PC-3 (cell line): ENCODE data around the gene NKD1. TPM values are rescaled to one million over a fixed set of nuclear protein-coding genes. Genes with fewer than 3 reads are reported as not detected.

Source experiments
- ATAC-seq: fragments of 200-7000 bp; cut with Tn5 transposase; 2 replicates; pipeline ENCODE4 v1.9.1; 2020; ENCODE audit warnings: mild to moderate bottlenecking, moderate library complexity
- BruUV-seq: library from RNA; stranded (reverse); fragments of 400-500 nt; replicated peaks from 2 replicates; lab custom pipeline; 2021; lab: Mats Ljungman, UMichigan
- CTCF ChIA-PET: fragments of 300-600 bp; sonication (Branson Sonifier 250); formaldehyde crosslinking; loops from one replicate; lab custom pipeline; 2022; ENCODE audit warnings: antibody characterized with exemption; lab: Charles Lee
- POLR2A ChIA-PET: fragments of 300-600 bp; sonication (Branson Sonifier 250); formaldehyde crosslinking; loops from one replicate; lab custom pipeline; 2022; ENCODE audit warnings: antibody characterized with exemption; ENCODE audit not compliant: unreplicated experiment; lab: Charles Lee
- DNase-seq: peaks from one replicate; pipeline ENCODE4 v3.0.0-alpha.2; 2015
- H2AFZ ChIP-seq: fragments of 300-600 bp; sonication (generic); 2 replicates; pipeline ENCODE4 v1.6.0; 2016; ENCODE audit warnings: antibody characterized with exemption, low read length
- H3F3A ChIP-seq: fragments of 300-600 bp; sonication (generic); one replicate; pipeline ENCODE4 v1.6.0; 2017; ENCODE audit warnings: antibody characterized with exemption, low read length, control low read depth, mild to moderate bottlenecking; ENCODE audit not compliant: unreplicated experiment
- H3K27ac ChIP-seq: fragments of 300-600 bp; sonication (generic); 2 replicates; pipeline ENCODE4 v1.5.1; 2016; ENCODE audit warnings: mild to moderate bottlenecking, low read length
- H3K27me3 ChIP-seq: fragments of 300-600 bp; sonication (generic); 2 replicates; pipeline ENCODE4 v1.6.1; 2016; ENCODE audit warnings: low read length, mixed read lengths
- H3K36me3 ChIP-seq: fragments of 300-600 bp; sonication (generic); 2 replicates; pipeline ENCODE4 v1.6.1; 2016; ENCODE audit warnings: low read depth, mixed run types, low read length, mixed read lengths
- H3K4me1 ChIP-seq: fragments of 300-600 bp; sonication (generic); 2 replicates; pipeline ENCODE4 v1.5.1; 2016; ENCODE audit warnings: low read length; ENCODE audit not compliant: insufficient read depth
- H3K4me2 ChIP-seq: fragments of 300-600 bp; sonication (generic); 2 replicates; pipeline ENCODE4 v1.6.0; 2016; ENCODE audit warnings: low read length
- H3K4me3 ChIP-seq: fragments of 300-600 bp; sonication (generic); 2 replicates; pipeline ENCODE4 v1.5.1; 2016; ENCODE audit warnings: mild to moderate bottlenecking, low read length, mixed read lengths
- H3K79me2 ChIP-seq: fragments of 300-600 bp; sonication (generic); 2 replicates; pipeline ENCODE4 v1.6.1; 2017; ENCODE audit warnings: low read length, mixed read lengths
- H3K9ac ChIP-seq: fragments of 300-600 bp; sonication (generic); 2 replicates; pipeline ENCODE4 v1.6.0; 2016; ENCODE audit warnings: mild to moderate bottlenecking, low read length
- H3K9me2 ChIP-seq: fragments of 300-600 bp; sonication (generic); replicated peaks from 2 replicates; pipeline ENCODE4 v1.6.1; 2016; ENCODE audit warnings: mixed run types, low read length, mixed read lengths
- H3K9me3 ChIP-seq: fragments of 300-600 bp; sonication (generic); 2 replicates; pipeline ENCODE4 v1.6.1; 2016; ENCODE audit warnings: low read length, mixed read lengths
- H4K20me1 ChIP-seq: fragments of 300-600 bp; sonication (generic); 2 replicates; pipeline ENCODE4 v1.6.1; 2016; ENCODE audit warnings: low read length, mixed read lengths
- EZH2 ChIP-seq: fragments of 300-600 bp; sonication (generic); IDR thresholded peaks from one replicate; pipeline ENCODE4 v1.6.1; 2017; ENCODE audit warnings: antibody characterized with exemption, mild to moderate bottlenecking, low read length; ENCODE audit not compliant: unreplicated experiment
- EZH2phosphoT487 ChIP-seq: fragments of 300-600 bp; sonication (generic); IDR thresholded peaks from 2 replicates; pipeline ENCODE4 v1.6.1; 2018; ENCODE audit warnings: mild to moderate bottlenecking, antibody characterized with exemption, low read length, borderline replicate concordance
- intact Hi-C: fragments of 100-400 bp; cut with micrococcal nuclease; formaldehyde crosslinking; loops from 2 replicates; pipeline ENCODE4 v1.9.0; 2023
- total RNA-seq: library from RNA; depleted of rRNA; stranded (reverse); fragments of >200 nt; gene quantifications from 2 replicates; pipeline ENCODE4 v1.2.3, GENCODE V29; 2014
- TF ChIP-seq, protein P1 (sequence below): fragments of 300-600 bp; sonication (generic); conservative IDR thresholded peaks from 2 replicates; pipeline ENCODE4 v1.5.1; 2017; ENCODE audit warnings: antibody characterized with exemption, low read depth, mild to moderate bottlenecking, low read length

Gene NKD1
- total RNA-seq, 1 experiment from 2014 or later: 0.07 TPM

DNA sequence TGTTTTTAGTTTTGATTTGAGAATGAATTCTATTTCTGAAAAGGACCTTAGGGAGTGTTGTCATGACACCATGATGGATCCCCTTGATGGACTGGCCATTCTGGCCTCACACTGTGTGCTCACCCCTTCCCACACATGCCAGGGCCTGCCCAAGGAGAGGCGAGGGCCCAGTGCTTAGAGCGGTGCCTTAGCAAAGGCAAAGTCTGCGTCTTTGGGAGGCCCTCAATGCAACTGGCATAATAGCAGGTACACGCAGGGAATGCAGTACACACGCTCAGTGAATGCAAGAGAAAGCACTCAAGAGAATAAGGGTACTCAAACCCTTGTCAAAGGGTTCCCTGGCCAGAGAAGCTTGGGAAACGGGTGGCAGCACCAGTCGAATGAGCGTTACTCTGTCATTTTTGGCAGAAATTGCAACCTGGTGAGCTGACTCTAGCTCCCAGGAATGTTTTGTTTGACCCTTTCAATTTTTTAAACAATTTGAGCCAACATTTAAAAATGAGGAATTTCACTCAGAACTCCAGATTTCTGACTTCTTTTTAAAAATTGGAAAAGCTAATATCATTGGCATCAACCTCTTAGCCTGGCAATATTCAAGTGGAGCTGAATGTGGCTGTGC is 32.1 kb downstream of the NKD1 start:
- Histone ChIP-seq H3K36me3 (no peaks in the 10 kb centered on the region), H3K9me3 (no peaks in the 10 kb centered on the region), H3K4me2 (no peak overlapping the region), H3K9me2 (no peaks in the 10 kb centered on the region), H3K27me3 (no peaks in the 10 kb centered on the region), H3K4me1 (no peaks in the 10 kb centered on the region), H3F3A (no peaks in the 10 kb centered on the region), H4K20me1 (no peaks in the 10 kb centered on the region), H2AFZ (no peak overlapping the region), H3K4me3 (no peak overlapping the region), H3K79me2 (no peaks in the 10 kb centered on the region), H3K27ac (no peak overlapping the region), H3K9ac (no peak overlapping the region)
- no peak for TF ChIP-seq EZH2phosphoT487
- no peak for TF ChIP-seq EZH2
- TF ChIP-seq, protein P1, sequence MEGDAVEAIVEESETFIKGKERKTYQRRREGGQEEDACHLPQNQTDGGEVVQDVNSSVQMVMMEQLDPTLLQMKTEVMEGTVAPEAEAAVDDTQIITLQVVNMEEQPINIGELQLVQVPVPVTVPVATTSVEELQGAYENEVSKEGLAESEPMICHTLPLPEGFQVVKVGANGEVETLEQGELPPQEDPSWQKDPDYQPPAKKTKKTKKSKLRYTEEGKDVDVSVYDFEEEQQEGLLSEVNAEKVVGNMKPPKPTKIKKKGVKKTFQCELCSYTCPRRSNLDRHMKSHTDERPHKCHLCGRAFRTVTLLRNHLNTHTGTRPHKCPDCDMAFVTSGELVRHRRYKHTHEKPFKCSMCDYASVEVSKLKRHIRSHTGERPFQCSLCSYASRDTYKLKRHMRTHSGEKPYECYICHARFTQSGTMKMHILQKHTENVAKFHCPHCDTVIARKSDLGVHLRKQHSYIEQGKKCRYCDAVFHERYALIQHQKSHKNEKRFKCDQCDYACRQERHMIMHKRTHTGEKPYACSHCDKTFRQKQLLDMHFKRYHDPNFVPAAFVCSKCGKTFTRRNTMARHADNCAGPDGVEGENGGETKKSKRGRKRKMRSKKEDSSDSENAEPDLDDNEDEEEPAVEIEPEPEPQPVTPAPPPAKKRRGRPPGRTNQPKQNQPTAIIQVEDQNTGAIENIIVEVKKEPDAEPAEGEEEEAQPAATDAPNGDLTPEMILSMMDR: no peak
- DNase-seq (no peak), ATAC-seq (no peak)
- intact Hi-C loops: no loop called here
- BruUV-seq: no TSS peak
- ChIA-PET CTCF (no interaction called here), POLR2A (no interaction called here)

DNA sequence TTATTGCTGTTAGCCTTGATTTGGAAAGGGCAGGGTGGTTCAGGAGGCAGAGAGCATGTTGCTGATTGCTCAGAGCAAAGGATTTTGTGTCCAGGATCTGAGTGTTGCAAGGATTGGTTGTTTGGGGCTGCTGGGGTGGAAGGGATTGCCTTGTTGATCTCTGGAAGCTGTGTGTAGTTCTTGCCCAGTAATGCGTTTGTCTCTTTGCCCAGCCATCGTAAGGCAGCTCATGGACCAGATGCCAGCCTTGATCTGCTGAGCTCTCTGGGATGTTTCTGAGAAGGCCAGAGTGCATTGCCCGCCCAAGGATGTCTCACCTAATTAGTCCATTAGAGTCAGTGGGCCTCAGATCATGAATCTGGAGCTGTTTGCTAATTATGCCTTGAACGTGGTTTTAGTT is 33.6 kb downstream of the NKD1 start:
- Histone ChIP-seq H3K9me3 (no peaks in the 10 kb centered on the region), H3F3A (no peaks in the 10 kb centered on the region), H4K20me1 (no peaks in the 10 kb centered on the region), H3K4me2 (no peak overlapping the region), H3K4me1 (no peaks in the 10 kb centered on the region), H3K36me3 (no peaks in the 10 kb centered on the region), H2AFZ (no peak overlapping the region), H3K4me3 (no peak overlapping the region), H3K9me2 (no peaks in the 10 kb centered on the region), H3K9ac (no peak overlapping the region), H3K27ac (no peak overlapping the region), H3K27me3 (no peaks in the 10 kb centered on the region), H3K79me2 (no peaks in the 10 kb centered on the region)
- no TSS peak for BruUV-seq
- CTCF ChIA-PET: no interaction called here
- ATAC-seq (no peak), DNase-seq (no peak)
- intact Hi-C loops: no loop called here
- TF ChIP-seq EZH2: no peak
- no peak for TF ChIP-seq EZH2phosphoT487
- TF ChIP-seq, protein P1: no peak
- POLR2A ChIA-PET: no interaction called here

DNA sequence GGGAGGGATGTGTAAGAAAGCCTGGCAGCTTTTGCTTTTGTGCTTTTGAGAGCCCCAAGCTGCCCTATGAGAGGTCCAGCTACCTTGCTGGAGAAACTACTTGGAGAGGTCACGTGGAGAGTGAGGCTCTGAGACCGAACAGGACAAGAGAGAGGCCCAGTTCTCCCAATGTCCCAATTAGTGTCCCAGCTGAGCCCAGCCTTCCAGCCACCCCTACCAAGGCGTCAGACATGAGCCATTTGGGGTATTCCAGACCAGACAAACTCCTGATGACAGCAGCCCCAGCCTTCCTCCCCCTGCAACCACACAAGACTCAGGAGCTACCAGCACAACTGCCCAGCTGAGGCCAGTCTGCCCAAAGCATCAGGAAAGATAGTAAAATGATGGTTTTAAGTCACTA is 35.0 kb downstream of the NKD1 start:
- no peak overlapping the region for H2AFZ ChIP-seq
- no peak for DNase-seq
- no peaks in the 10 kb centered on the region for H3K36me3 ChIP-seq
- no peaks in the 10 kb centered on the region for H3K79me2 ChIP-seq
- no peak overlapping the region for H3K4me2 ChIP-seq
- no TSS peak for BruUV-seq
- no peaks in the 10 kb centered on the region for H3K27me3 ChIP-seq
- intact Hi-C loops: no loop called here
- TF ChIP-seq EZH2 (no peak), EZH2phosphoT487 (no peak)
- TF ChIP-seq, protein P1: no peak
- no peaks in the 10 kb centered on the region for H3F3A ChIP-seq
- ATAC-seq: no peak
- H3K27ac ChIP-seq: no peak overlapping the region
- H3K4me3 ChIP-seq: no peak overlapping the region
- ChIA-PET CTCF (no interaction called here), POLR2A (no interaction called here)
- H3K9me3 ChIP-seq: no peaks in the 10 kb centered on the region
- H3K9ac ChIP-seq: no peak overlapping the region
- H3K9me2 ChIP-seq: no peaks in the 10 kb centered on the region
- no peaks in the 10 kb centered on the region for H3K4me1 ChIP-seq
- H4K20me1 ChIP-seq: no peaks in the 10 kb centered on the region
